ENCODE data around the gene CLNK. TPM values are rescaled to one million over a fixed set of nuclear protein-coding genes. Genes with fewer than 3 reads are reported as not detected.

Gene CLNK
- total and polyA plus RNA-seq, 2 of the 8 experiments (the other 6 are each of a cell fraction or from before 2014, with no cell fraction given) = not detected

DNA sequence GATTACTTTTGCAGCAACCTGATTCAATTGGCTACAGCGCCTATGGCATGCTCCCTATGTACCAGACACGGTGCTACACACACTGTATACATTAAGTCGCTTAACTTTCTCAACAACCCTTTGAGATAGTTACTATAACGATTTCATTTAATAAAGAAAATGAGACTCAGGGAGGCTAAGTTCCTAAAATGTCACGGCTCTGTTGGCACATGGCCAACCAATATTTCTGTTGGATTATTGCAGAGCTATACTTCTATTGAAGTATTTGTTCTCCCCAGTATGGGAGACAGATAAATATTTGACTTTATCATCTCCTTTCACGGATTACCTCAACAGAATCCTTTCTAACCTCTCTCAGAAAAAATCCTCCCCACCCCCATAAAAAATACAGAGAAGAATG, 25.3 kb downstream of the CLNK start:
- POLR2A ChIA-PET (ENCODE audit: partially characterized antibody) = no interaction called here
- H2BK20ac ChIP-seq (ENCODE audit: low read length) = no peak overlapping the region
- no peak overlapping the region for H3K4ac ChIP-seq (replicated peaks; ENCODE audit: insufficient read length, low read depth, low read length)
- H3K9ac ChIP-seq (replicated peaks in 1 of 4; ENCODE audit: extremely low read depth in 1 of 4, low read depth in 3 of 4, low read length in 3 of 4) = no peak overlapping the region
- no peak overlapping the region for H3K56ac ChIP-seq (replicated peaks; ENCODE audit: insufficient read length, low read depth, low read length)
- 93% methylated on average over 6 of the region's 6 CpGs; no CpG with 5 or more reads in 1 of the 2 experiments for WGBS, 2 experiments (ENCODE audit: extremely low coverage in 1 of 2, insufficient coverage in 1 of 2, insufficient read length in 1 of 2, insufficient replicate concordance in 2 of 2, low coverage in 1 of 2, low lambda C conversion rate in 2 of 2, missing lambda C conversion rate in 1 of 2)
- DNase-seq (ENCODE audit: low read depth in 1 of 2, low spot score in 2 of 2) = no peak
- no peak overlapping the region for H3K27ac ChIP-seq (ENCODE audit: low read depth, low read length)
- FAIRE-seq = no peak
- no peak overlapping the region for H2BK15ac ChIP-seq (ENCODE audit: low read length)
- no peaks in the 10 kb centered on the region for H3K36me3 ChIP-seq (ENCODE audit: control insufficient read depth in 2 of 4, insufficient read depth in 4 of 4, low read length in 3 of 4)
- no peak overlapping the region for H3K4me2 ChIP-seq (ENCODE audit: insufficient read depth in 1 of 2, low read depth in 2 of 2, low read length in 2 of 2)
- no peaks in the 10 kb centered on the region for H4K20me1 ChIP-seq (replicated peaks in 1 of 2; ENCODE audit: control insufficient read depth in 1 of 2, insufficient read depth in 2 of 2, low read length in 2 of 2)
- H2BK120ac ChIP-seq (replicated peaks; ENCODE audit: low read depth, low read length) = no peak overlapping the region
- H3K23me2 ChIP-seq (ENCODE audit: low read depth, low read length) = no peaks in the 10 kb centered on the region
- no peak overlapping the region for H4K5ac ChIP-seq (ENCODE audit: insufficient read length, low read depth, low read length)
- H3K23ac ChIP-seq (ENCODE audit: insufficient read length) = no peak overlapping the region
- H3K14ac ChIP-seq (ENCODE audit: insufficient read length) = no peak overlapping the region
- CTCF ChIA-PET (ENCODE audit: partially characterized antibody) = no interaction called here
- H3K9me3 ChIP-seq (ENCODE audit: insufficient read depth in 2 of 2, low read depth in 1 of 2, low read length in 1 of 2) = no peaks in the 10 kb centered on the region
- H2AFZ ChIP-seq (ENCODE audit: low read length) = no peak overlapping the region
- H3K79me1 ChIP-seq (ENCODE audit: low read depth, low read length) = no peaks in the 10 kb centered on the region
- H3K27me3 ChIP-seq (replicated peaks in 1 of 4; ENCODE audit: control insufficient read depth in 3 of 4, extremely low read depth in 1 of 4, insufficient read depth in 3 of 4, low read length in 3 of 4) = no peaks in the 10 kb centered on the region
- no peak overlapping the region for H3K18ac ChIP-seq (ENCODE audit: extremely low read depth, low read length)
- no peak overlapping the region for H4K91ac ChIP-seq (replicated peaks; ENCODE audit: insufficient read length, low read length)
- H3K4me1 ChIP-seq (replicated peaks in 1 of 4; ENCODE audit: control insufficient read depth in 3 of 4, insufficient read depth in 4 of 4, low read length in 3 of 4) = no peaks in the 10 kb centered on the region
- H3K4me3 ChIP-seq (ENCODE audit: extremely low read depth in 1 of 4, insufficient read depth in 2 of 4, low read depth in 3 of 4, low read length in 4 of 4) = no peak overlapping the region
- no peak overlapping the region for H2BK12ac ChIP-seq (ENCODE audit: low read depth, low read length)
- no peak overlapping the region for H2BK5ac ChIP-seq (ENCODE audit: low read depth, low read length)
- no peak overlapping the region for H4K8ac ChIP-seq (ENCODE audit: extremely low read depth, insufficient read depth, low read length)
- no peaks in the 10 kb centered on the region for H3K79me2 ChIP-seq (ENCODE audit: control insufficient read depth in 1 of 2, insufficient read depth in 2 of 2, low read length in 2 of 2)
- H2AK5ac ChIP-seq (ENCODE audit: low read depth, low read length) = no peak overlapping the region
- TF ChIP-seq CEBPB (IDR thresholded peaks at IDR 0.05; ENCODE audit: low read depth, low read length) = no peak
- no peak for TF ChIP-seq EP300 (IDR thresholded peaks at IDR 0.05; ENCODE audit: borderline replicate concordance in 1 of 2, low read depth in 2 of 2, low read length in 2 of 2)
- no peak for TF ChIP-seq E2F6 (IDR thresholded peaks at IDR 0.05)
- no peak for TF ChIP-seq SIX5 (IDR thresholded peaks at IDR 0.05; ENCODE audit: low read depth, low read length)
- TF ChIP-seq NANOG (IDR thresholded peaks at IDR 0.05; ENCODE audit: insufficient read depth, low read depth, low read length, poor library complexity, severe bottlenecking) = no peak
- no peak for TF ChIP-seq EZH2 (IDR thresholded peaks at IDR 0.05; ENCODE audit: low read depth, low read length, severe bottlenecking)
- TF ChIP-seq GTF2F1 (IDR thresholded peaks at IDR 0.05; ENCODE audit: borderline replicate concordance, low read depth, low read length) = no peak
- no peak for TF ChIP-seq HDAC6 (IDR thresholded peaks at IDR 0.05; ENCODE audit: low read depth, low read length)
- TF ChIP-seq BCL11A (IDR thresholded peaks at IDR 0.05; ENCODE audit: low read depth in 2 of 2, low read length in 2 of 2) = no peak
- no peak for TF ChIP-seq TBP (IDR thresholded peaks at IDR 0.05; ENCODE audit: low read depth, low read length)
- TF ChIP-seq PHF8 (conservative IDR thresholded peaks at IDR 0.05; ENCODE audit: low read depth, low read length) = no peak
- no peak for TF ChIP-seq EGR1 (IDR thresholded peaks at IDR 0.05; ENCODE audit: borderline replicate concordance, low read depth, low read length)
- no peak for TF ChIP-seq FOSL1 (IDR thresholded peaks at IDR 0.05; ENCODE audit: insufficient read depth, low read depth, low read length)
- no peak for TF ChIP-seq SP2 (IDR thresholded peaks at IDR 0.05; ENCODE audit: low read length)
- no peak for TF ChIP-seq CHD2 (IDR thresholded peaks at IDR 0.05; ENCODE audit: low read length)
